Coronary artery (tissue), 2 donors: ENCODE measurements around the gene SEMA3C.

ENCODE experiments used
- DNase-seq: peaks from one replicate; pipeline ENCODE4 v3.0.0-alpha.2; 2017; ENCODE audit warnings: low spot score
- H3K27ac ChIP-seq, 2 donors: fragments of 200-600 bp; sonication (generic); one replicate each; pipeline ENCODE4 v1.5.1; 2016 to 2019
- H3K4me3 ChIP-seq: fragments of 200-600 bp; sonication (generic); 2 replicates; pipeline ENCODE4 v1.5.1; 2016; ENCODE audit warnings: mild to moderate bottlenecking, moderate library complexity
- CTCF ChIP-seq: fragments of 200-600 bp; sonication (generic); IDR thresholded peaks from one replicate; pipeline ENCODE4 v1.5.1; 2019; ENCODE audit warnings: antibody characterized with exemption

The SEMA3C gene

GRCh38 chr7:80833289-80834268 is 85.3 kb downstream of the SEMA3C start:
- H3K27ac ChIP-seq, result no peak overlapping the region

GRCh38 chr7:80832006-80832405 is 86.8 kb downstream of the SEMA3C start:
- Histone ChIP-seq H3K27ac (no peak overlapping the region), H3K4me3 (no peak overlapping the region)
- no peak for DNase-seq
- no peak for TF ChIP-seq CTCF

More at GRCh38 chr7:80833289-80834268, 85.3 kb downstream of the SEMA3C start:
- TF ChIP-seq CTCF, result no peak
- no peak overlapping the region for H3K4me3 ChIP-seq
- DNase-seq, result no peak

DNA sequence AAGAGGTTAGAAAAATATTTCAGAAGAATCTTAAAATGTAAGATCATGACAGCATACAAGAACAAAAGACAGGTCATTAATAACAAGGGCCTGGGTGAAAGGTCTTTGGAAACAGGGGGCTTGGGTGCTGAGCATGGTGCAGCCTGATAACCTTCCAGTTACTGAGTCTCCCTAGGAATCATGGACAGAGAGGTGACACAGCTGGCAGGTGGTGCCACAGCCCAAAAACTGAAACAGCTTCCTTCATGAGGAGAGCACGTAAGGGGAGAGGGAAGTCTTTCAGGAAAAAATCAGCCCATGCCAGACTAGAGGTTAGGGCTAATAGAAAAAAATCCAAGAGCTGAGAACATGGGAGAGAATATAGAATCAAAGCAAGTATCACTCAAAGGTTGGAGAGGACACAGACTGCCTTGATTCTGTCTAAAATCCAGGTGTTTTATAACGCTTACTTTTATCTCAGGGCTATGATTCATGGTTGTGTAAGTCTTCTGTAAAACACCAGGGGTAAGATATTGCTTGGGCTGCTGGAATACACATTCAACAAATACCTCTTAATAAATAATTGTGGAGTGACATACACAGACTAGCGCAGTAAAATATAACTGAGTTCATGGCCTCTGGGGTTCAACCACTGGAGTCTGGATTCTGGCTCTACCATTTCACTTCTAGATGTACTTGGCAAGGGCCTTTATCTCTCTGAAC is 88.1 kb downstream of the SEMA3C start:
- DNase-seq, result no peak
- no peak overlapping the region for H3K27ac ChIP-seq
- TF ChIP-seq CTCF, result no peak
- no peak overlapping the region for H3K4me3 ChIP-seq

DNA sequence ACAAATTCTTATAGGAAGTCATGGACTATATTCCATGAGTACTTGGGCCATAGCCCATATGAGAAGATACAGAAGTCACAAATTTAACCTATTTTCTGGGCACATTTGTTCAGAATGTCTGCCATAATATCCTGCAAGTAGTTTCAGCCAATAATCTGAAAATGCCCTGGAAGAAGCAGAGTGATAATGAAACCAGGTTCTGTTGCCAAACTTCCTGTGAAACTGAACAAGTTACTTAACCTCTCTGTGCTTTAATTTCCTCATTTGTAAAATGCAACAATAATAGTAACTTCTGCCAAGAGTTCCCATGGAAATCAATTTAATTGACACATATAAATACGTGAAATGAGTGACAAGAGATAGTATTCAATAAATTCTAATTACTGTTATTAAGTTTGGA is 88.8 kb downstream of the SEMA3C start:
- no peak for TF ChIP-seq CTCF
- Histone ChIP-seq H3K4me3 (no peak overlapping the region), H3K27ac (no peak overlapping the region)
- DNase-seq, result no peak

DNA sequence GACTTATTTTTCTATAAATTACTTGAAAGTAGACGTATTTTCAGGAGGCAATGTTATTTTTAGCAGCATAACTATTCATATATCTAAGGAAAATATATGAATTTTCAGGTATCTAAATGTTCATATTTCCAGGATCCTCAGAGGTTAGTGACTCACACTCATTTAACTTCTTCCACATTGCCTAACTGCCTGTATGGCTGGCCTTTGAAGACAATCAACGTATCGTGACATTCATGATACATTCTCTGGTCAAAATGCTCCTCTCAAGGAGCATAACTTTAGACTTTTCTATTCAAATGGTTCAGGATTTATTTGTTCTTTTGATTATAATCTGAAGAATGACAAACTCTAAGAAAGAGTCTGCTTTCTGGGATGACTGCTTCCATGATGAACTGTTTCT is 89.3 kb downstream of the SEMA3C start:
- Histone ChIP-seq H3K27ac (no peak overlapping the region), H3K4me3 (no peak overlapping the region)
- TF ChIP-seq CTCF, result no peak
- no peak for DNase-seq

DNA sequence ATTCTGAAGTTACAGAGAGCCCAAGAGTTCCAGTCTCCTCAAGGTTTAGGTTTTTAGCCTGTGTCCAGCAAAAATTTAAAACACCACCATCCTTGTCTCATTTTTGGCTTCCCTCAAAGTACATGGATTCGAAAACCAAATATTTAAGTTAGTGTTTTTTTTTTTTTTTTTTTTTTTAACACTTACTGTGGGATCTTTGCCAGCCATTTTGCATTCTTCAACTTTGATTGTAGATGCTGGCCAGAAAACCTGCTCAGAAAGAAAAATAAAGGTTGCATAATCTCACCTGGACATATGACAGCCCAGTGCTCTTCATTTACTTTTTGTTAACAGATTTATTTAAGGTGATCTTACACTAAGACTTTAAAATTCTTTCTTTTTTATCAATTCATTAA is 91.6 kb downstream of the SEMA3C start:
- no peak overlapping the region for H3K27ac ChIP-seq

More for the DNA sequence above, 91.6 kb downstream of the SEMA3C start:
- no peak for DNase-seq
- H3K4me3 ChIP-seq, result no peak overlapping the region
- no peak for TF ChIP-seq CTCF
